Measurements from ENCODE around the gene MCTP1.

MCTP1 gene

GRCh38 chr5:94944160-94944559 is 340.7 kb downstream of the MCTP1 start:
- no peak for DNase-seq (ENCODE audit: low read depth)

DNA sequence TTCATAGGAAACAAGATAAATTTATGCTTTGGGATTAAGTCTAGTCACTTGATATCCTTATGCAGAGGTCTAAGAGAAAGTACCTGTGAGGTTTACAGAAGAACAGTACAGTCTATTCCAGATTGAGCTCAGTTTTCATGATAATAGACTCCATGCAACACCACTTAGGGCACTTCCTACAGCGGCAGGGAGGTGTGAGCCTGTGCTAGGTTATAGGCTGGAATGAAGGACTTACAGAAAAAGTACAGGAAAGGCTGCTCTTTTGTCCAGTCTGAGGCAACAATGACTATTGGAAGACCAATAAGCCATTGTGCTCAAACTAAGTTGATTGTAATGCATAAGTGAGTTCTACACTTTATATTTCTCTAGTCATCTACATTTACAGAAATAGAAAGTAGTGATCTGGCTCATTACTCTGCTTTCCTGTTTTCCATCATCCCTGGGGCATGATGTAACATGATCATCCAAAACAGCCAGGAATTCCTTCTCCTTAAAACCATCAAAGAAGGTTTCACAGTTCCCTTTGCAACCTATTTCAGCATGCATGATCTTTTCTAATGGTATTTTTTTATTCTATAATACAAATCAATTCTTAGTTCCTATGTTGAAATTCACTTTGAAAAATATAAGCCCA is 343.7 kb downstream of the MCTP1 start:
- DNase-seq (ENCODE audit: low read depth), result no peak

- DNase-seq (ENCODE audit: low read depth), result no peak
Measured at GRCh38 chr5:94932259-94932658, 352.6 kb downstream of the MCTP1 start.

DNA sequence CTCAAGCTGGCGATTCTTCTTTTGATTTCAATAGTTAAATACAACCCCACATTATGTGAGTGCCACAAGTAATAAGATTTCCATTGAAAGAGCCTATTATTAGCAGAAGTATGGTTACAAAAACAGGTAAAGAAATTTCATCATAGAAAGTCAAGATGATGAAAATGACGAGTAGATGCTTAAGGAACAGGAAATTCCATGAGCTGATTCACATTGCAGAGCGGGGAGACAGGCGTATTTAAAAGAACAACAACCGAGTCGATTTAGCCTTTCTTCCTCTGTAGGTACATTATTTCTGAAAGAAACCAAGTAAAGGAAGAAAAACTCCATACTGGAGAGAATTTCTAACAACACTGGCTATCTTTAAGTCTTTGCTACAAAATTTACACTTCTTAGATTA is 356.0 kb downstream of the MCTP1 start:
- no peak for DNase-seq (ENCODE audit: low read depth)

DNA sequence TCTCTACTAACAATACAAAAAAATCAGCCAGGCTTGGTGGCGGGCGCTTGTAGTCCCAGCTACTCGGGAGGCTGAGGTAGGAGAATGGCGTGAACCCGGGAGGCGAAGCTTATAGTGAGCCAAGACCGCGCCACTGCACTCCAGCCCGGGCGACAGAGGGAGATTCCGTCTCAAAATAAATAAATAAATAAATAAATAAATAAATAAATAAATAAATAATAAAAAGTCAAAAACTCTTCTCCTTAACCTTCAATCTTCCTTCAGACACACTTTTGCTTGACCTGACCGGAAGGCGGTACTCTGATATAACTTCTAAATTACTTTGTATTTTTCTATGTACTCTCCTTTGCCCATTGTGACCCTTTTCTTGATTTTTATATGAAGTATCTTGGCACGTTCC is 364.3 kb downstream of the MCTP1 start:
- no peak for DNase-seq (ENCODE audit: low read depth)

- no peak for DNase-seq (ENCODE audit: low read depth)
Measured at GRCh38 chr5:94916619-94917018, 368.3 kb downstream of the MCTP1 start.

DNA sequence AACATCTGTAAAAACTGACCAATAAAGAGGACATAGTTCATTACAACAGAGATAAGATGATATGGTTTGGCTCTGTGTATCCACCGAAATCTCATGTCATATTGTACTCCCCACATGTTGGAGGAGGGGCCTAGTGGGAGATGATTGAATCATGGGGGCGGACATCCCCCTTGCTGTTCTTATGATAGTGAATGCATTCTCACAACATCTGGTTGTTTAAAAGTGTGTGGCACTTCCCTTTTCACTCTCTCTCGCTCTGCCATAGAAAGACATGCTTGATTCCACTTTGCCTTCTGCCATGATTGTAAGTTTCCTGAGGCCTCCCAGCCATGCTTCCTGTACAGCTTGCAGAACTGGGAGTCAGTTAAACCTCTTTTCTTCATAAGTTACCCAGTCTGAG is 373.6 kb downstream of the MCTP1 start:
- no peak for DNase-seq (ENCODE audit: low read depth)

DNA sequence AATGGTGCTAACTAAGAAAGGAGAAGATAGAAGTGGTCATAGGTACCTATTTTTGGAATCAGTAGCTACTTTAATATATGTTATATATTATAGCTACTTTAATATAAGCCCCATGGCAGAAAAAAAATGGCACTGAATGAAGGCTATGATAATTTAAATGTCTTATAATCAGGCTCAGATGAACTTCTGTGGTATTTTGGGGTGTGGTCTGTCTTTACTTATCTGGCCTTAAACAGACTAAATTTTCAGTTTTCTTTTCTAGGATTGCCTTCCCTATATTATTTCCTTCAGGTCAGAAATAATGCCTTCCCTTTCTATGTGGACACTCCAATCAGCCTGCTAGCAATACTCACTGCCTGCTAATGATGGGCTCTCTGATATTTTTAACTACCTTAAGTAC is 374.2 kb downstream of the MCTP1 start:
- no peak for DNase-seq (ENCODE audit: low read depth)

DNA sequence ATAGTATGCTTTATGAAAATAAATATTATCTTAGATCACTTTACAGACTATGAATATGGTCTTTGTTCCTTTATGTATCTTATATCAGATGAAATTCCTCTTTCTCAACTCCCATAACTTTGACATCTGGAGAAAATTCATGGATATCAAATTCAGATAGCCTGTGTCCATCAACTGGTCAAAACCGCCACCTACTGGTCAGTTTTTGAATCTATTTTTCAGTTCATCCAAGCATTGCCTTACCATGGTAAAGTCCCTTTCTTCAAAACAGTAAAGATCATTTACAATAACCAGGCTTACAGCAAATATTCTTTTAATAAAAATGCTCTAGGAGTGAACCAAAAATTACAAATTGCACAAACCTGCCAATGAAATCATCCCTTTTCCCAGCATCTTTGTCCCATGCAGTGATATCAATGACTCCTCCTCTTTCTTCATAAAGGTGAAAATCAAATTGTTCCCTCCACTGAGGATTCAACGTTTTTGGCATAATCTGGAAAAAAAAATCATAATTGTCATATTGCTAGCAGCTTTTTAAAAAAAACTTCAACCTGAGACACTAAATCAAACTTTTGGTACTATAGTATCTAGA is 375.9 kb downstream of the MCTP1 start:
- DNase-seq (ENCODE audit: low read depth), result no peak

DNA sequence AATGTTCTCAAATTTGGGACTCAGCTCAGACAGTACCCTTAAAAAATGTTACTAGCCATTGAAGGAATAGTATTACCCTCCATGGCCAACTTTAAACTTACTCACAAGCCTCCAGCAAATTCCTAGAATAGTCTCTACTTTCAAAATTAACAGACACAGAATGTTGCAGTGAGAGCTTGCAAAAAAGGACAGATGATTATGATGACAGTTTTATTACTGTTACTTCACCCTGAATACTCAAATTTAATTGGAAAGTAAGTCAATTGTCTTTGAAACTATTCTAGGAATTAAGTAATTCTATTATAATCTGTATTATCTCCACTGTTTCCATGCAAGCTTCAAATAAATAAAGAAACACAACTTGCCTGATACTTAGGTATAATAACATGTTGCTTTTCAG is 378.1 kb downstream of the MCTP1 start:
- DNase-seq (ENCODE audit: low read depth), result no peak

GRCh38 chr5:94903726-94904125 is 381.2 kb downstream of the MCTP1 start:
- DNase-seq (ENCODE audit: low read depth), result no peak

- no peak for DNase-seq (ENCODE audit: low read depth)
Measured at GRCh38 chr5:94901191-94901979, 383.5 kb downstream of the MCTP1 start.

DNA sequence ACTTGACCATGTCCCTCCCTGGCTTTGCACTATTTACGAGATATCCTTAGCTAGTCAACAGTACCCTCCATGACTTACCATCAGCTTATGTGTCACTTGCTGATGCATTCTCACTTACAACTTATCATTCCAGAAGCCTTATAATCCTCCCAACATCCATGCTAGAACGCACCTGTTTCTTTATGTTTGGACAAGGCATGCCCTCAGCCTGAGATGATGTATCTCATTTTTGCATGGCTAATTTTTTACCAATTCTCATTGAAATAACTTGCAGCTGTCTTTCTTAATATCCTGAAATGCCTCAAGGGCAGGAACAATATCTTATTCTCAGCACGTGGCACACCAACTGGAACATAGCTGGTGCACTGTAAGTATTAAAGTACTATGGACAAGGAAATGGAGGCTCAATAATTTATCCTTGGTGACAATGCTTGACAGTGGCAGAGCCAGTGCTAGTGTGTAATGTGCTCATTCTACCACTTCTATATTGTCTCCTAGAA is 384.8 kb downstream of the MCTP1 start:
- no peak for DNase-seq (ENCODE audit: low read depth)

DNA sequence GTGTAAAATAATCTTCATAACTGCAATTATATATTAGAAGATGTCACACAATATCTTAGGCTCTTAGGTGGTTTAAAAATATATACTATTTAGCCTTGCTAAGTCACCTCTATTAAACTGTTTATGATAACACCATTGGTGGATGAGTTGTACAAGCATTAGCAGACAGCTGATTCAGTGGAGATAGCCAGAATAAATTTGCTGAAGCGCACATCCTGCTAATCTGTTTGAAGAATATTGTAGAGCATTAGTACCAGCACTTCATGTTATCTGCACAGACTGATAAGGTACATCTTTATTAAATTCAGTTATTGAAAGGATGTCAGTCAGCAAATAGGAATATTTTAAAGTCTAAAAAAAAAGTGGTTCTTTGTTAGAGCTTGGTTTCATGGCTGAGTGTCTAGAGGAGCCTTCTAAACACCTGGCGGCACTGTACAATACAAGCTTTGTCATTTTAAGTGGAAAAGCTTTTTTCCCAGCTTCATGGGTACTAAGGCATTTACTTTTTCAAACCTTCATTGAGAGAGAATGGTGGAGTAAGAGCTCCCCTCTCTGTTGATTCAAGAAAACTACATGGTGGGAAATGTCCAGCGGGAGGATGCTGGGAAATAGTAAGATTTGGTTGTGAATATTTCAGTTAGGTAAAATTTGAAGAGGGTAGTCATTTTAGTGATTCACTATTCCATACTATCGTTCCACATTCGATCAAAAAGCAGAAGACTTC is 391.3 kb downstream of the MCTP1 start:
- no peak for DNase-seq (ENCODE audit: low read depth)

- DNase-seq (ENCODE audit: low read depth), result no peak
Measured at GRCh38 chr5:94891972-94892371, 392.9 kb downstream of the MCTP1 start.

DNA sequence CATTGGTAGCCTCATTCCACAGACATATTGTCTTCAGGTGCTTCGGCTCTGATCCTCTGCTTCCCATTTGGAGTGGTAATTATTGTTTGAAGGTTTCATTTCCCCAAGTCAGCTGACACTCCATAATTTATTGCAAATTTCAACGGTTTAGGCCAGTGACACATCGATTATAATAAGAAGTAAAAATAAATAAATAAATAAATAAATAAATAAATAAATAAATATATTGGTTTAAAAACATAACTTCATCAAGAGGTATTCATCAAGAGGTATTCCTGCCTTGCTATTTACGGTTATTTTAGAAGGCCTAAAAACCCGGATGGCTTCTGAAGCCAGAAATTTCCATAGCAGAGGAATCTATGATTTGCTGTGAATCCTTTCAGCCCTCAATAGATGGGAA is 393.3 kb downstream of the MCTP1 start:
- no peak for DNase-seq (ENCODE audit: low read depth)

DNA sequence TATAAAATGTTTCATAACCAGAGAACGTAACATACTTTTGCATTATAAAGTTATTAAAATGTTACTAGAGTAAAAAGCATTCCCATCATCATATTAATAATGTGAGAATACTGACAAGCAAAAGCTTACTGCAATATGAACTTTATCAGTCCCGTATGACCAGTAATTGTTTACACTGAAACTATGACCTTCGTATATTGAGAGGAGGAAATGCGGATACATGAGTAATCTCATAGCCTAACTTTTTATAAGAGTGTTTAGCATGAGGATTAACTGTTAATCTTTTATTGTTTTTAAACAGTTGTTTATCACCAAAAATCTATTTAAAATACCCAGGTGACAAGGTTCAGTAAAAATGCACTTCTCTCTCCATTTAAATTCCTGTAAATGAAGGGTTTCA is 394.0 kb downstream of the MCTP1 start:
- DNase-seq (ENCODE audit: low read depth), result no peak

- DNase-seq (ENCODE audit: low read depth), result no peak
Measured at GRCh38 chr5:94888674-94889073, 396.2 kb downstream of the MCTP1 start.

DNA sequence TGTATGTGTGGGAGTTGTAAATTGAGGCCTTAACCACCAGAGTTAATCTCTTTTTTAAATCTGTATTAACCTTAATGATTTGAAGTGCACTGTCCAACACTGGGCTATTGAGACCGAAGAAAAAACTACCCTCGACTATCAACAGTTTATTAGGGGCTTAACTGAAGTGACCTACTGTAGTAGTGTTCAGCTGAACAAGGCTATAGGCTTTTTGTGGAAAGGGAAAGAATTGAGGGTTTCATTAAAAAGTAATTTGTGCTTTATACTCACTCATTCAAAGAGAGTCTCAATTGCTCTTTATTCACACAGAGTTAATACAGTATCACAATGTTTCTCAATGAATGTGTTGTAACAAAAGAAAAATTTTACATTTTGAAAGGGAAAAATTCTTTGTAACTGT is 399.0 kb downstream of the MCTP1 start:
- DNase-seq (ENCODE audit: low read depth), result no peak

DNA sequence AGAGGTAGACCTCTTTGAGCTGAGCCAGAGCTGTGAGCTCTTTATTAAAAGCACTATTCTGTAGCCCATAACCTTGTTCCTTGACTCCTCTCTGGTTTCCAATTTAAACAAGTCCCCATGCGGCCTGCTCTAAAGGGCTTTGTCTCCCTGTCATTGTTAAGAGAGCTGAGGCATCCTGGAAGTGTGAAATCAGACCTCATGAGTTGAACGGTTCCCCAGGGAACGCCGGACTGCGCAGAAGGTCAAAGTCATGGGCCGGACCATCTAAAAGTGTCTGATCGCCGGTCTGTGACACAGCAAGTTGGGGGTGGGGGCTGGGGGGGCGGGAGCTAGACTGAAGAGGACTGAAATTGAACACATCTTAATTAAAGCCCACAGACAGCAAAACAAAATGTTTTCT is 400.6 kb downstream of the MCTP1 start:
- DNase-seq (ENCODE audit: low read depth), result no peak

- no peak for DNase-seq (ENCODE audit: low read depth)
Measured at GRCh38 chr5:94872526-94872925, 412.4 kb downstream of the MCTP1 start.

GRCh38 chr5:94870511-94871183 is 414.2 kb downstream of the MCTP1 start:
- DNase-seq (ENCODE audit: low read depth), result no peak
